GM10266 (cell line): ENCODE data around the gene FGF2.

Experiments used
- DNase-seq: peaks from one replicate; pipeline ENCODE4 v3.0.0; 2012; ENCODE audit errors: extremely low spot score
- TF ChIP-seq, protein P1 (sequence below): IDR thresholded peaks from 2 replicates; pipeline ENCODE4 v1.5.1; 2012; ENCODE audit warnings: mild to moderate bottlenecking, low read depth; ENCODE audit not compliant: control insufficient read depth, insufficient read depth; ENCODE audit errors: missing control alignments

FGF2 gene

GRCh38 chr4:122815248-122815647 lies 11.4 kb upstream of the FGF2 start:
- DNase-seq: no peak
- TF ChIP-seq, protein P1, sequence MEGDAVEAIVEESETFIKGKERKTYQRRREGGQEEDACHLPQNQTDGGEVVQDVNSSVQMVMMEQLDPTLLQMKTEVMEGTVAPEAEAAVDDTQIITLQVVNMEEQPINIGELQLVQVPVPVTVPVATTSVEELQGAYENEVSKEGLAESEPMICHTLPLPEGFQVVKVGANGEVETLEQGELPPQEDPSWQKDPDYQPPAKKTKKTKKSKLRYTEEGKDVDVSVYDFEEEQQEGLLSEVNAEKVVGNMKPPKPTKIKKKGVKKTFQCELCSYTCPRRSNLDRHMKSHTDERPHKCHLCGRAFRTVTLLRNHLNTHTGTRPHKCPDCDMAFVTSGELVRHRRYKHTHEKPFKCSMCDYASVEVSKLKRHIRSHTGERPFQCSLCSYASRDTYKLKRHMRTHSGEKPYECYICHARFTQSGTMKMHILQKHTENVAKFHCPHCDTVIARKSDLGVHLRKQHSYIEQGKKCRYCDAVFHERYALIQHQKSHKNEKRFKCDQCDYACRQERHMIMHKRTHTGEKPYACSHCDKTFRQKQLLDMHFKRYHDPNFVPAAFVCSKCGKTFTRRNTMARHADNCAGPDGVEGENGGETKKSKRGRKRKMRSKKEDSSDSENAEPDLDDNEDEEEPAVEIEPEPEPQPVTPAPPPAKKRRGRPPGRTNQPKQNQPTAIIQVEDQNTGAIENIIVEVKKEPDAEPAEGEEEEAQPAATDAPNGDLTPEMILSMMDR: no peak

DNA sequence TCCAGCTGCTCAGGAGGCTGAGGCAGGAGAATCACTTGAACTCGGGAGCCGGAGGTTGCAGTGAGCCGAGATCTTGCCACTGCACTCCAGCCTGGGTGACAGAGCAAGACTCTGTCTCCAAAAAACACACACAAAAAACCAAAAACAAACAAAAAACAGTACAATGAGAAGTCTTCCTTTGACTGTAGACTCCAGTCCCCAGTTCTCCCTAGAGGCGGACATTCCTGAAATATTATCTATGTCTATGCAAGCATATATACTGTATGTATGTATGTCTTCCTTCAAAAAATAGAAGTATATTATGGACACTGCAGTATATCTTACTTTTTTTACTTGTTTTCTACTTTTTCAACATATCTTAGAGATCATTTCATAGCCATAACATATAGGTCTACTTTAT lies 10.2 kb upstream of the FGF2 start:
- no peak for DNase-seq
- TF ChIP-seq, protein P1: no peak

DNA sequence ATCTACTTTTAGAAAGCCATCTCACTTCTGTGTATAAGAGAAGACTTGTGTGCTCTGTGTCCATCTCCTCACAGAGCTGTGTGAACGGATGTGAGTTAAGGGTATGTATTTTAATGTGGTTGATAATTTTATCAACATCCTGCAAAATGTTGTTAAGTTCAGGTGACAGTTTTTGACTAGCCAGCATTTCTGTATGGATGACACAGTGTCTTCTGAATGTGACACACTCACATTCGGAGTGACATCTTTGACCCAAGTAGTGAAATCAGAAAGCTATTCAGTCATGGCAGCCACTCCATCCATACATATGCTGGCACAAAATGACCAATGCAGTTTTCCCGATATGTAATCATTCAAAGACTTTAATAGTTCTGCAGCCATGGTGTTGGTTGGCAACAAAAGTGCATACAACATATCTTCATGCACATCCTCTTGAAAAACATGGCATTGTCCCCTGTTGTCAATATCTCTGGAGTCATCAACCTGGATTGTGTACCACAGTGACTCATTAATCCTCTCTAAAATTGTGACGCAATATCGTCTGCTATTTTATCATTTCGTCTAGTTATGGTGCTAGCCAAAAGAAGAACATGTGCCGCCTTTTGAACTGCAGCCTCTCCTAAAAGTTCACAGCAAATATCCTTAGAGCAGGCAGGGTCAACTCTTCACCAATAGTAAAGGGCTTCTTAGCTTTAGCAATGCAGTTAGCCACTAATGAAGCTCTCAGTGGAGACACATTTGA lies 6.8 kb upstream of the FGF2 start:
- DNase-seq: no peak
- TF ChIP-seq, protein P1: no peak

- no peak for DNase-seq
- TF ChIP-seq, protein P1: no peak
Observed at GRCh38 chr4:122821092-122821491, 5.5 kb upstream of the FGF2 start.

- TF ChIP-seq, protein P1: no peak
- DNase-seq: no peak
Observed at GRCh38 chr4:122822466-122822865, 4.2 kb upstream of the FGF2 start.

DNA sequence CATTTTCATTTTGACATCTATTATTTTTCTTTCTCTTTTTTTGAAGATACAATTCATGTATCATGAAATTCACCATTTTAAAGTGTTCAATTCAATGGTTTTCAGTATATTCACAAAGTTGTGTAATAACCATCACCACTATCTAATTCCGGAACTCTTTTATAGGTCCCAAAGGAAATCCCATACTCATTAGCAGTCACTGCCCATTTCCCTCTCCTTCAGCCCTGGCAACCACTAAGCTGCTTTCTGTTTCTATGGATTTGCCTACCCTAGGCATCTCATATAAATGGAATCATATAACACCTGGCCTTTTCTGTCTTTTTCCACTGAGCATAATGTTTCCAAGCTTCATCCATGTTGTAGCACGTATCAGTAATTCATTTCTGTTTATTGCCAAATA lies 3.2 kb upstream of the FGF2 start:
- DNase-seq: no peak
- TF ChIP-seq, protein P1: no peak

- no peak for DNase-seq
- TF ChIP-seq, protein P1: no peak
Observed at GRCh38 chr4:122824616-122825015, 2.0 kb upstream of the FGF2 start.
